GM10847 (cell line): ENCODE measurements around the gene RALGPS1.

Source experiments
- POLR2A ChIP-seq: IDR thresholded peaks from 2 replicates; pipeline ENCODE4 v1.6.1; 2011; ENCODE audit not compliant: insufficient read length; ENCODE audit errors: extremely low read depth

RALGPS1 gene

DNA sequence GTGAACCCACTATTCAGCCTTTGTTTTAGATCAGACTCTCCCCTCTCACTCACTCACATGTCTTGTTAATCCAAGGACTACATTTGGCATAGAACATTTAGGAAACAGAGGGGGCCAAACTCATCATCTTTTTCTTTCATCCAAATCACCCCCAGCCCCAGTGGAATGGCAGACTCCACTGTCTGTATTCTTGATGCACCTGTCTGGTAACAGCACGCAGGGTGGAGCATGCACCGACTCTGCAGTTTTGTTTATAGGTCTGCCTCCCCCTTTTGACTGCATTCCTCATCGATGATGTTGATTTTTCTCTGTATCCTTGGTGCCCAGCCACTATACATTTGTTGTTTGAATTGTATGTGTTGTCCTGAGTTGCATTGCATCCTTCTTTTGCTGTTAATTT, 141.9 kb downstream of the RALGPS1 start:
- TF ChIP-seq POLR2A, result no peak

DNA sequence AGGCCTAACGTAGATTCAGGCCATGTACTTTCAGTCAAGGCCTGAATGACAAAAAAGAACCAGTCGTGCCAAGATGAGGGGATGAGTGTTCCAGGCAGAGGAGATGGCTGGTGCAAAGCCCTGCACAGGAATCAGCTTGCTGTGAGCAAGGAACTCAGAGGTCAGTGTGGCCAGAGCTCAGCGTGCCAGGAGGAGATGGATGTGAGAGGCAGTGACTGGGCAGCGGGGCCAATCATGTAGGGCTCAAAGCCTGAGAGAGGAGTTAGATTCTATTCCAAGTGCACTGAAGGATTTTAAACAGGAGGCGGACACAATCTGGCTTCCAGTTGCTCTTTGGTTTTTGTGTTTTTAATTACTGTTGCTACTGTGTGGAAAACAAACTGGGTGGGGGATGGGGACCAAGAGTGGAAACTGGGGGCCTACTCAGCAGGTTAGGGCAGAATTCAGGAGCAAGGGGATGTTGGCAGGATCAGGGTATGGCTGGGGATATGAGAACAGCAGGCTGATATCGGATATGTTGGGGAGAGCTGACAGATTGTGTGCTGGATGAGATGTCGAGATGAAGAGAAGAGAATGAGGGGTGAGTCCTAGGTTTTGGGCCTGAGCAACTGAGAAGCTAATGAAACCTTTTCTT, 143.5 kb downstream of the RALGPS1 start:
- no peak for TF ChIP-seq POLR2A

DNA sequence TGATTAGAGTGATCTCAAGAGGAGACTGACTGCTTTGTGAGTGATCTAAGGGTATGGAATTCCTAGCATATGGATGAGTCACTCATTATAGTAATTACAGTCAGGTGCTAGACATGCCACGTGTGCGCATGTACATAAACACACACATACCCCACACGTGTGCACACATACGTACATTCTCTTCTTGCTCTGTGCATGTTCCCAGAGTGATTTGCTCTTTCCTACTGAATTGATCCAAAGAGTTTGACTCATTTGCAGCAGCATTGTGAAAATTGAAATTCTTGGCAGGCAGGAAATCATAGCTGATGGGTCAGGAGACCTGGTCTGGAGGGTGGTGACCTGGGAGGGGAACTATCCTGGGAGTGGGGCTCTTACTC, 144.1 kb downstream of the RALGPS1 start:
- no peak for TF ChIP-seq POLR2A

DNA sequence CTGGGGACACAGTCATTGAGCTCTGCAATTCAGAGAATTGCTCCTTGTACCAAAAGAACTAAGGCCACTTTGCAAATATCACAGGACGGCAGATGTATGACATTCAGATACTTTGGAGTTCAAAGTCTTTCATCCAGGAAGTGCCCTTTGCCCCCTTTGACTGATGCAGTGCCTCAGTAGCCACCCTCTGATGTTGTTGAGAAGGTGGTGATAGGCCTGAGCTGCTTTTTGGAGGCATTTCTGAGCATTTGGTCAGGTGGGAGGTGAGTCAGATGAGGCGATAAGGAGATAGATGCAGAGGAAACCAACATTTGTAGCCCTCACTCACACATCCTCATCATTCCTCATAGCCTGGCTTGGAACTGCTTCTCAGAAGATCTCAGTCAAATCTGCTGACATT, 144.4 kb downstream of the RALGPS1 start:
- TF ChIP-seq POLR2A, result no peak

DNA sequence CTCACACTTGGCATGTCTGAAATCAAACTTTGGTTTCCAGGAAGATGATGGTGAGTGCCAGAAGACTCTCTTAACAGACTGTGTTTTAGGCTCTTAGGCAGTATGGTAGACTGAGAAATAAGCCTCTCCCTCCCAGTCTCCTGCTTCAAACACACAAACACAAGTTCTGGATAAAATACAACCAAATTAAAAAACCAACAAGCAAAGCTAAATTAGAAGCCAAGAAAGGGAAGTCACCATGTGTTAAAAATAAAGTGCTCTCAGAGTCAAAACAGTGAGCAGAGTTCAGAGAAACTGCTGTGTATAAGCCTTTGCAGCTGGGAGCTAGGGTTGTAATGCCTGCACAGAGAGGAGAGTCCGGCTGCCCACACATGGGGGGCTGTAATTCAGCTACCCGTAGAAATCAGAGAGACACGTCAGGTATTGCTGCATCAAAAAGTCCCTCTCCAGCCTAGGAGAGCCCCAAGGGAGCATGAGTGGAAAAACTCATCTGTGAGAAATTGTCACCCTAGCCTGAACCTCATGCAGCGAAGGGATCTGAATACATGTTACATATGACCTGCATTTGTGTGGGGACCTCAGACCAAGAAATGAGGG, 145.3 kb downstream of the RALGPS1 start:
- TF ChIP-seq POLR2A, result no peak

DNA sequence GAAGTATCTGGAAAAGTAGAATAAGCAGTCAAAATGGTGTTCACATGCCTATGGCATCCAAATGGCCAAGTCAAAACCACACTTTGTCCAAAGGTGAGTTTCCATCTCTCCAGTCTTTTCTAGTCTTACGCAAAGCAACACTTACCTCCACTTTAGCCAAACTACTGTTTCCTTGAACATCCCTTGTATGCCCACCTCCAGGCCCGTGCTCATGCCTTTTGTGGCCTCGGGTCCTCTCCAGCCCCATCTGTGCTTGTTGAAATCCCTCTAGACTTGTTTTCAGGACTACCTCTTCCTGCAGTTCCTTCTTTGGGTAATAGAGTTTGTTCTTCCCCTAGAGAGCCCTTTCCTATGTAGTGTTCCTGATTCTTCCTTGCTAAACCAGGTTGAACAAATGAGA, 146.8 kb downstream of the RALGPS1 start:
- no peak for TF ChIP-seq POLR2A

DNA sequence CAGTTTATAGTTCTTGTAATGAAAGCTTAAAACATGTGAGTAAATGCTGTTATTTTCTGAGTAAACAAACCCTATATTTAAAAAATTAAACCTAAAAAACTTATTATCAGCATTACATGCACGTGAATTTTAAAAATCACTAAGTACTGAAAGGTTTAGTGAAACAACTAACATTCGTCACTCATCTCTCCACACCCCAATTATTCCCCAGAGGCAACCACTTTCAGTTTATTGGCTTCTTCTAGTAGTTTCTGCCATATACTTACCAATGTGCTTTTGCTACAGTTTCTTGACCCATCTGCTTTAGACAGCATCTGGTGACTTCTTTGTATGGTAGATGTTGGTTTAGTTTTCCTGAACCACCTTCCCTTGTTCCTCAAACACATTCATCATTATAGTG, 149.8 kb downstream of the RALGPS1 start:
- no peak for TF ChIP-seq POLR2A

DNA sequence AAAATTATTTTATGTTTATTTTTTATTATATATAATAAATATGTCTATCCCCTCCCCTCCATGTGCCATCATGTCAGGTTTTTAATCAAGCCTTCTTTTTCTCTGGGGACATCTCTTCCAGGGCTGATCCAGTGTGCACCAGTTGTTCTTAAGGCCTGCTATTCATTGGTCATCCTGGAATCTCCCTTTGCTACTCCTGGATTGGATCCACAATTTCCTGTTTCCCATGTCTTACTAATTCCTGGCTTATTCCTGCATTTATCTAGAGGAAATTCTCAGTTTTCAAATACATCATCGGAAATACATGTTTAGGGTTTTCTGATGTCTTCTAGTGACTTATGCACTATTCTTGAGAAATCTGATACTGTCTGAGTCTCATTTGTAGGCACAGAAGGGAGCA, 151.0 kb downstream of the RALGPS1 start:
- no peak for TF ChIP-seq POLR2A

DNA sequence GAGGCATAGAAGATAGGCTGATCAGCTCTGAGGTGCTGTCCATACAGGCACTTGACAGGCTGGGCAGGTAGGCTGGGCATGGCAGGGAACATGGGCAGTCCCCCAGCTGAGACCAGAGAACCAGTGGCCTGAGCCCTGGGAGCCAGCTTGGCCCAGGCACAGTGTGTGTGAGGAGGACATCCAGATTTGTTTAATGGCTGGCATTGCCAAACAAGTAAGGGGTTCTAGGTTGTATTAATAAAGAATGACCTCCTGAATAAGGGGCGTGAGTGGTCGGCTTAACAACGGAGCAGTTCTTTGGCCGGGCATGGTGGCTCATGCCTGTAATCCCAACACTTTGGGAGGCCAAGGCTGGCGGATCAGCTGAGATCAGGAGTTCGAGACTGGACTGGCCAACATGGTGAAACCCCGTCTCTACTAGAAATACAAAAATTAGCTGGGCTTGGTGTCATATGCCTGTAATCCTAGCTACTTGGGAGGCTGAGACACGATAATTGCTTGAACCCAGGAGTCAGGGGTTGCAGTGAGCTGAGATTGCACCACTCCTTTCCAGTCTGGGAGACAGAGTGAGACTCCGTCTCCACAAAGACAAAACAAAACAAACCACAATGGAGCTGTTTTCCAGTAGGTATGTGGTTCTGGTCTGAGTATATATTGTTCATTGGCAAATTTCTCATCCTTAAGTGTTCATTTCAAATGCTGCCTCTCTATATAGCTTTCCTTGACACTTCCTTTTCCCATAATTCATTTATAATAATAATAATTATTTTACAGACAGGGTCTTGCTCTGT, 151.7 kb downstream of the RALGPS1 start:
- TF ChIP-seq POLR2A, result no peak

DNA sequence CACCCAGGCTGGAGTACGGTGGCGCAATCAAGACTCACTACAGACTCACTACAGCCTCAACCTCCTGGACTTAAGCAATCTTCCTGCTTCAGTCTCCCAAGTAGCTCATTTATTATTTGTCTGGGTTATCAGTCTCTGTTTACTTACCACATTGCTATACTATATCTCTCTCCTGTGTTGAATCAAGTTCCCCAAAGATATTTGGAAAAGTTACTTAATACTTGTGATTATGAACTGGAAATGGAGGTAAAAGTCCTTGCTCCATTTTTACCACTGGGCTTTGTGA, 152.2 kb downstream of the RALGPS1 start:
- no peak for TF ChIP-seq POLR2A

DNA sequence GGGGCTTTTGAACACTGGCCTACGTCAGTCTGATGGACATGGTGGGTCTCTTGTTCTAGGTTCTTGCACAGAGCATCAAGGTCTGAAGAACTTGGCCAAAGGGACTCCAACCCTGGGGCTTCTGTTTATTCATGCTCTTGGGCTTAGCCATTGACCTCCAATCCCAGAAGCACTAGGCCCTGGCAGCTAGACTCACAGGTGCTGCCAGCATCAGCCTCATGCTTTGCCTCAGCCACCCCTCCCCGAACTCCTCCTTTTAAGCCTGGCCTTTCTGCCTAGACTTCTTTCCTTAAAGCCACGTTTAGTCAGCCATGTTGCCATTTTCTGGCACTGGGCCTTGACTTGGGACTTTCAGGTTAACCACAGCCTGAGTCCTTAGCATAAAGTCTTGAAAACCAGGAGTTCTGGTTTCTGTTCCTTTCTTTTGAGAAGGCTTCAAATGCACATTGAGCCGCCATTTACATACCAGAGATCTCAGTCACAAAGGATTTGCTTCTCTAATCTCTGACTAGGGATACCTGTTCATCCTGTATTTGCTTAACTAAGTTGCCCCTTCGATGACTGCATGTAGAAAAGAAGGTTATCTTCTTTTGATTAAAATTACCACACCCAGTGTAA, 153.1 kb downstream of the RALGPS1 start:
- TF ChIP-seq POLR2A, result no peak

DNA sequence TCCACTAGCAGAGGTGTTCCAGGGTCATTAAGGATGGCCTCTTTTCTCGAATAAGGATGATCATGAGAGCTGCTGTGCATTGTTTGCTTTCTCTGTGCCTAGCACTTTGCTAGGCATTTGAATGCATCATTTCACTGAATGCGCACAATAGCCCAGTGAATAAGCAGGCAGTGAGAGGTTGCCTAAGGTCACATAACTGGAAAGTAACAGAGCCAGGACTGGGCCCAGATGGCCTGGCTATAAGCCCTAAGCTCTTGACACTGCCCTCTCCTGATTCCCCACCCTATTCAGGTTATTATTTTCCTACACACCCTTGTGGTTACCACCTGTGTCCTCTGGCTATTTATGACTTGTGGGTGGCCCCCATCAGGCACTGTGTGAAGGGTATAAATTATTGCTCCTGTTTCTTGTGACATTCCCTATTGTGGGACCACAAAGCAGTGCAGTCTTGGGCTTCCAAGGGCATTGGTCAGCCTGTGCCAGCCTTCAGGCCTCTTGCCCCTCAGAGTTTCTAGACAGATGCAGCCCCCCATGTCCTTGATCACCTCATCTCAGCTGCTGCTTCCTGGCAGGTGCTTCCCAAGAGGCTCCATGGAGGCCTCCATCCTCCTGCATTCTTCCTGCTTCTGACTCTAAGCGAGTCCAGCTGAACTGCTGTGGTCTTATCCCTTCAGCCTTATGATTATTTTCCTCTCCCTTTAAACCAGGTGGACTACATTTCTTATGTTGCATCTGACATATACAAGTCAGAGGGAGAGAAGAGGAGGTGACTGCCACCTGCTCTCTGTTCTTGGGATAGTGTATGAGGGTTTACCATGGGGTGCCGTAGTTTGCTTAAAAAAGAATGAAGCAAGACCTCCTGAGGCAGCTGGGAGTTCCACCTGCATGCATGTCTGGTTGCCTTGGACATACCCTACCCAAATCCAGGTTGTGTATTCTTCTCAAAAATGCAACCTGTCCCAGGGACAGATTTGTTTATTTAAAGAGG, 160.3 kb downstream of the RALGPS1 start:
- TF ChIP-seq POLR2A, result no peak

DNA sequence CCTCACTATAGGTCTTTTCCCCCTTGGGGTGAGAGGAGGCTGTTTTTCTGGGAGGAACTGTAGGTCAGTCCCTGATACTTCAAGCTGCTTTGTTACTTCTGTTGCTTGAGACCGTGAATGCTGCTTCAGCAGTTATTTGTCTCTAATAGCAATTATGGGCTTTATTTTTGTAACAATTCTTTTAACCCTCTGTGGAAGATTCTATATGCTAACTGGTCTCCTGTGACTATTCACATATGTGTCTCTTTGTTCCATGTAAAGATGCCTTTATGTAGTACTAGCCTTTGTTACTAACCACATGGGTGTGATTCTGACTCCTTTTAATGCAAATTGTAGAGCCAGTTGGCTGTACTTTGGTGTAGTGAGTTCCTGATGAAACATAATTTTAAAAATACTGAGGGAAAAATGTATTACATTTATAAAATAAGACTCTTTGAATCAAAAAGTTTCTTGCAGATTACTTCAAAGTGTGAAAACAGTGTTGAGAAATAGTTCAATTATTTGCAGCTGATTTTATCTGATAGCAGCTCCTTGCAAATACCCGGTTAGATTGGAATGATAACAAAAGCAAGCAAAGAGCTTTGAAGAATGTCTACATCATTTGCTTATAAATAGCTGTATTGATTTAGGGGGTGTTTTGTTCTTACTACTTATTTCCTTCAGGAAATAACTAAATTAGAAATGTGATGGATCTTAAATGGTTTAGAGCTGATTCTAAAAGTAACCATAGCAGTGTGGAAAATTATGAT, 161.2 kb downstream of the RALGPS1 start:
- TF ChIP-seq POLR2A, result no peak

DNA sequence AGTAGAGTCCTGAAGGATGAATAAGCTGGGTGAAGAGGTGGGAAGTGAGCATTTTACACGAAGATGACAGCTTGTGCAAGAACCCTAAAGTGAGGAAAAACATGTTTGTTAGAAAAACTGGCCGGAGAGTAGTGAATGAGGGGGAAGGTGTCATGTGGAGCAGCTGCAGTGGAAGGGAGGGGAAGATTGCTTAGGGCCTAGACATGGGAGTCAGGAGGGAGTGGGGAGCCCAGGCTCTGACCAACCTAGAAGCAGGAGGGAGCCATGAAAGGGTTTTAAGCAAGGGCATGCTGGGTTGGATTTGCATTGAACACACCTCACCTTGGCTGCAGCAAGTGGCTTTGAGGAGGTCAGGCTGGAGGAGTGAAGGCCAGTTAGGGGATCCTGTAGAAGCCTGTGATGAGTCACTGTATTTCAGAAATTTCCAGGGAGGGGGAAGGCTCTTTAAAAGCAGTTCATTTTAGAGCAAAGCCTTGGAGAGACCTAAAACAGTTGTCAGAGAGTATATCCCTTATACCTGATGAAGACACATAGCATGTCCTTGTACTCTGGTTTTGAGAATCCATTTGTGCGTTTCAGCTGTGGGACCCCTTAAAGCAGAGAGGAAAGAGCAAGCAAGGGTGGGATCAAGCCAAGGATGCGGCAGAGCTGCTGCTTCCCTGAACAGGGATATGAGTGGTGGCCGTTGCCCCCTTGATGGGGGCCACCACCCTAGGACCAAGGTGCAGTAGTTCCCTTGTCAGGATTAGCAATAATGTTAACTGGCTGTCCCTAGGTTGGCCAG, 162.5 kb downstream of the RALGPS1 start:
- no peak for TF ChIP-seq POLR2A

DNA sequence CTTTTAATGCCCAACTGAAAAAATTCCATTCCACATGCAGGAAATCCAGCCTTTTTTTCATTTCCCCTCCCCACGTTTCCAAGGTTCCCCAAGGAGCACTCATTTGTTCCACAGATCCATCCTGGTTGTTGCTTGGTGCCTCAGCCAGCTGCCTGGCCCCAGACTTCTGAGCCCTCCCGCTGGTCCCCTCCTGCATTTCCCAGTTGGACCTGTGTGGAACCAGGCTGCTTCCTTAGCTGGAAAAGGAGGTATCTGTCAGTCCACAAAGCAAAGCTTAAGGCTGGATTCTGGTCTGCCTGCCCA, 163.0 kb downstream of the RALGPS1 start:
- TF ChIP-seq POLR2A, result no peak
